ENCODE data around the gene GSTM5.

- TF ChIP-seq, protein P1, sequence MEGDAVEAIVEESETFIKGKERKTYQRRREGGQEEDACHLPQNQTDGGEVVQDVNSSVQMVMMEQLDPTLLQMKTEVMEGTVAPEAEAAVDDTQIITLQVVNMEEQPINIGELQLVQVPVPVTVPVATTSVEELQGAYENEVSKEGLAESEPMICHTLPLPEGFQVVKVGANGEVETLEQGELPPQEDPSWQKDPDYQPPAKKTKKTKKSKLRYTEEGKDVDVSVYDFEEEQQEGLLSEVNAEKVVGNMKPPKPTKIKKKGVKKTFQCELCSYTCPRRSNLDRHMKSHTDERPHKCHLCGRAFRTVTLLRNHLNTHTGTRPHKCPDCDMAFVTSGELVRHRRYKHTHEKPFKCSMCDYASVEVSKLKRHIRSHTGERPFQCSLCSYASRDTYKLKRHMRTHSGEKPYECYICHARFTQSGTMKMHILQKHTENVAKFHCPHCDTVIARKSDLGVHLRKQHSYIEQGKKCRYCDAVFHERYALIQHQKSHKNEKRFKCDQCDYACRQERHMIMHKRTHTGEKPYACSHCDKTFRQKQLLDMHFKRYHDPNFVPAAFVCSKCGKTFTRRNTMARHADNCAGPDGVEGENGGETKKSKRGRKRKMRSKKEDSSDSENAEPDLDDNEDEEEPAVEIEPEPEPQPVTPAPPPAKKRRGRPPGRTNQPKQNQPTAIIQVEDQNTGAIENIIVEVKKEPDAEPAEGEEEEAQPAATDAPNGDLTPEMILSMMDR (IDR thresholded peaks at IDR 0.05; ENCODE audit: low read depth, low read length): no peak
- TF ChIP-seq EZH2phosphoT487 (IDR thresholded peaks at IDR 0.05; ENCODE audit: low read depth): no peak
Observed at GRCh38 chr1:109713636-109714035, 1.6 kb downstream of the GSTM5 start.
